NCI-H128 (cell line): ENCODE data around the gene RAI14.

Experiments used
- DNase-seq: peaks from one replicate; lab custom pipeline; 2025; ENCODE audit not compliant: unreplicated experiment; lab: John Stamatoyannopoulos, UW

Gene RAI14

GRCh38 chr5:34639852-34640626 is 16.1 kb upstream of the RAI14 start:
- DNase-seq: no peak

GRCh38 chr5:34648039-34648839 is 7.9 kb upstream of the RAI14 start:
- no peak for DNase-seq

- DNase-seq: no peak
Observed at GRCh38 chr5:34648840-34649158, 7.3 kb upstream of the RAI14 start.

- no peak for DNase-seq
Observed at GRCh38 chr5:34651791-34652190, 4.3 kb upstream of the RAI14 start.

GRCh38 chr5:34652466-34652865 is 3.7 kb upstream of the RAI14 start:
- no peak for DNase-seq

GRCh38 chr5:34652914-34653313 is 3.2 kb upstream of the RAI14 start:
- no peak for DNase-seq

GRCh38 chr5:34653708-34654107 is 2.4 kb upstream of the RAI14 start:
- DNase-seq: no peak

- DNase-seq: no peak
Observed at GRCh38 chr5:34655354-34655991, 655 bp upstream of the RAI14 start.

GRCh38 chr5:34656700-34657273 is 659 bp downstream of the RAI14 start:
- DNase-seq: no peak

- no peak for DNase-seq
Observed at GRCh38 chr5:34657274-34657921, 1.3 kb downstream of the RAI14 start.

- no peak for DNase-seq
Observed at GRCh38 chr5:34657988-34658387, 1.9 kb downstream of the RAI14 start.

- DNase-seq: no peak
Observed at GRCh38 chr5:34659168-34659567, 3.0 kb downstream of the RAI14 start.

- no peak for DNase-seq
Observed at GRCh38 chr5:34660444-34660843, 4.3 kb downstream of the RAI14 start.

- no peak for DNase-seq
Observed at GRCh38 chr5:34663771-34664496, 7.8 kb downstream of the RAI14 start.

- DNase-seq: no peak
Observed at GRCh38 chr5:34666392-34667080, 10.4 kb downstream of the RAI14 start.

GRCh38 chr5:34667705-34668104 is 11.6 kb downstream of the RAI14 start:
- no peak for DNase-seq

- DNase-seq: no peak
Observed at GRCh38 chr5:34669931-34670516, 13.9 kb downstream of the RAI14 start.

GRCh38 chr5:34672196-34672595 is 16.1 kb downstream of the RAI14 start:
- no peak for DNase-seq

- no peak for DNase-seq
Observed at GRCh38 chr5:34673463-34674125, 17.5 kb downstream of the RAI14 start.
